GM18951 (cell line): ENCODE measurements around the gene DEGS2.
"Not testable (repeated sequence)": the region's sequence is repeated elsewhere in the genome, so short reads cannot be mapped to it uniquely, and the experiment has no call there.

Source experiments
- POLR2A ChIP-seq: IDR thresholded peaks from 4 replicates; pipeline ENCODE4 v1.6.1; 2011; ENCODE audit warnings: mild to moderate bottlenecking; ENCODE audit not compliant: insufficient read length, insufficient read depth; ENCODE audit errors: extremely low read depth
- in situ Hi-C: fragments of 300-500 bp; cut with MboI; formaldehyde crosslinking; loops from one replicate; pipeline ENCODE4 v1.12.0; 2022; ENCODE audit warnings: low sequenced_read_pairs, mixed read lengths, inconsistent platforms; ENCODE audit not compliant: unreplicated experiment

Gene DEGS2

GRCh38 chr14:100192250-100192671 lies 32.8 kb upstream of the DEGS2 start:
- TF ChIP-seq POLR2A, result no peak
- in situ Hi-C loops, result no loop called here

- in situ Hi-C loops, result no loop called here
- no peak for TF ChIP-seq POLR2A
Measured at GRCh38 chr14:100191584-100192249, 32.3 kb upstream of the DEGS2 start.

DNA sequence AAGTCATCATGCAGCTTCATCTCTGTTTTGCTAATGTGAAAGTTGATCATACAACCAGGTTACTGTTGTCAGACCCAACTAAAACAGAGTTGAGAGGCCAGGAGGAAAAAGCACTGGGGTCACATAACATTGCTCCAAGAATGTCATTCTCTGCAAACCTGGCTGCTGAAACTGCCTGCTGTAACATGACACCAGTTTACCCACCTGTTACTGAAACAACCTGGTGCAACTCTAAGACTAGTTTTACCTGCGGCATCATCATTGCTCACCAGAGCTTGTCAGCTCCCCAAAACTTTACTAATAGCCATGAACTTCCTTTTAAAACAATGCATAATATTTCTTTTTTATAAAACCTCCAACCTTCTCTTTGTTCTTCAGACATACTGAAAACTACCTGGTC lies 30.7 kb upstream of the DEGS2 start:
- in situ Hi-C loops, result no loop called here
- no peak for TF ChIP-seq POLR2A

DNA sequence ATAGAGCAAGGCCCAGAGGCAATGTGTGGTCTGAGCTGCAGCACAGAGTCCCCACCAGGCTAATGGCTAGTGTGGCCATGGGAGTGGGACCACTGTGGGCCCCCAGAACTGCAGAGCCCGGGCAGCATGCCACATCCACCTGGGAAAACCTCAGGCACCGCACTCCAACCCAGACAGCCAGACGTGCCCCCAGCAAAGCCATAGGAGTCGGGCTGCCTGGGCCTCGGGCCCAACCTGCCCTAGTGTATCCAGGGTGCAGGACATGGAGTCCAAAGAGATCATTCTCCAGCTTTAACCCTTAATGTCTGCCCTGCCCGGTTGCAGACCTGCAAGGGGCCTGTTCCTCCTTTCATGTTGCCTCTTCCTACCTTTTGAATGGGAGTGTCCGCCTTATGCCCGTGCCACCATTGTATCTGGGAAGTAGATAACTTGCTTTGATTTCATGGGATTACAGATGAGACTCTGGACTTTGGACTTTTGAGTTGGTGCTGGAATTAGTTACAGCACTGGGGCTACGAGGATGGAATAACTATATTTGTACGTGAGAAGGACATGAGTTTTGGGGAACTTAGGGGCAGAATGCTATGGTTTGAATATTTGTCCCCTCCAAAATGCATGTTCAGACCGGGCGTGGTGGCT lies 29.1 kb upstream of the DEGS2 start:
- in situ Hi-C loops, result no loop called here

DNA sequence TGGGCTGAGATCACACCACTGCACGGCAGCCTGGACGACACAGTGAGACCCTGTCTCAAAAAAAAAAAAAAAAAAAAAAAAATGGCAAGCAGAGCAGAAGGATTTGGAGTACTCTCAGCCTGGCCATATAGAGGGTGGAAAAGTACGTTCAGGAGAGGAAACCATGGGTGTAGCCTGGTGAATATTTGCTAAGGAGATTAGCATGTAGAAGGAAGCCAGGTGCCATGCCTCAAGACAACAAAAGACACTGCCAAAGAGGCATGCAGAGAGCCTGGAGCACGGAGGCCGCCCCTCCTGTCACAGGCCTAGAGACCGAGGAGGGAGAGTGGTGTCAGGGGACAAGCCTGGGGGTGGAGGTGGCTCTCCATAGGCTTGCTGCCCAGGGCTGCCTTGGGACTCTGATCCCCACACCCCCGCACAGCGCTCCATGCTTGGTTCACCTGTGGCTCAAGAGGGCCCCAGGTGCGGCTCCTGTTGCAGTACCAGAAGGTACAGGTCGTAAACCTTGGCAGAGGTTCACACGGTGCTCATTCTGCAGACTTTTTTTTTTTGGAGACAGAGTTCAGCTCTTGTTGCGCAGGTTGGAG lies 27.9 kb upstream of the DEGS2 start:
- no peak for TF ChIP-seq POLR2A
- in situ Hi-C loops, result no loop called here

More for the DNA sequence above, 29.1 kb upstream of the DEGS2 start:
- no peak for TF ChIP-seq POLR2A

- in situ Hi-C loops, result not testable (repeated sequence)
Measured at GRCh38 chr14:100181876-100182551, 22.6 kb upstream of the DEGS2 start.

GRCh38 chr14:100180671-100181070 lies 21.2 kb upstream of the DEGS2 start:
- in situ Hi-C loops, result not testable (repeated sequence)

DNA sequence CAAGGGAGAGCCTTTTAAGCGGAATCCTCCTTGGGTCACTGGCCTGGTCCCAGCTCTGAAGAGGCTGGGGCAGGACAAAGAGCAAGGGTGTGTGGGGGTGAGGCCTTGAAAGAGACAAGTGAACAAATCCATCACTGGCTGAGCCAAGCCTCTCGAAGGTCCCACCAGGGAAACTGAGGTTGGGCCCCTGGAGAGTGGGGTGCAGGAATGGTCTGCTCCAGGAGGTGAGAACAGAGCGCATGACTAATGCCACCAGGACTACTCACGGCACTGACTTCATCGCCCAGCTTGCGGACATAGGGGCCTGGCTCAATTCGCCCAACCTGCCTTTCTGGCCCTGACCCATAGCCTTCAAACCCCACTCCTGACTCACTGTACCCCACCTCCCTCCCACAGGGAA lies 19.2 kb upstream of the DEGS2 start:
- in situ Hi-C loops, result no loop called here
- TF ChIP-seq POLR2A, result no peak

GRCh38 chr14:100176811-100177327 lies 17.4 kb upstream of the DEGS2 start:
- TF ChIP-seq POLR2A, result no peak
- in situ Hi-C loops, result no loop called here

- no peak for TF ChIP-seq POLR2A
- in situ Hi-C loops, result no loop called here
Measured at GRCh38 chr14:100173353-100173752, 13.9 kb upstream of the DEGS2 start.

GRCh38 chr14:100172811-100173210 lies 13.4 kb upstream of the DEGS2 start:
- no peak for TF ChIP-seq POLR2A
- in situ Hi-C loops, result no loop called here

DNA sequence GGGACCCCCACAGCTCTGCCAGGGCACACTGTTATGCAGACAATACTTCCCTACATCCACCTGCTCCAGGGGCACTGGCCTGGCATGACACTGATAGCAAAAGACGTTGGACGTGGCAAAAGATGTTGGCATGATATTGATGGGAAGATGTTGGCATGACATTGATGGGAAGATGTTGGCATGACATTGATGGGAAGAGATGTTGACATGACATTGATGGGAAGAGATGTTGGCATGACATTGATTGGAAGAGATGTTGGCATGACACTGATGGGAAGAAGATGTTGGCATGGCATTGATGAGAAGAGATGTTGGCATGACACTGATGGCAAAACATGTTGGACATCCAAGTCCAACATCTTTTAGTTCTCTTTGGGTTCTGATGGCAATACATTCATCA lies 11.4 kb upstream of the DEGS2 start:
- TF ChIP-seq POLR2A, result no peak
- in situ Hi-C loops, result no loop called here

DNA sequence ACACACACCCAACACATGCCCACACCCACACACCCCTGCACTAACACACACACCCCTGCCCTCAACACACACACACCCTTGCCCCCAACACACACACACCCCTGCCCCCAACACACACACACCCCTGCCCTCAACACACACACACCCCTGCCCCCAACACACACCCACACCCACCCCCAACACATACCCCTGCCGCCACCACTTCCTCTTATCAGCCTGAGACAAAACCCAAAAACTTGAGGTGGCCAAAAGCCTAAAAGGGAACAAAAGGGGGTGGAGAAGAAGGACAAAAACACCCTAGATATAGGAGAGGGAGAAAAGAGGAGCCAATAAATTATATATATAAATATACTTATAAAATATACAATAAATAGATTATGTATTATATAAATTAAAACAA lies 9.1 kb upstream of the DEGS2 start:
- in situ Hi-C loops, result no loop called here
- TF ChIP-seq POLR2A, result no peak
